ENCODE results near the gene SUN5. TPM values are rescaled to one million over a fixed set of nuclear protein-coding genes. Genes with fewer than 3 reads are reported as not detected.

SUN5 gene
- total and polyA plus RNA-seq, 2 donors (not counting 1 experiment from before 2014, with no cell fraction given): not detected

GRCh38 chr20:32969356-32970114 is 34.7 kb downstream of the SUN5 start:
- DNase-seq: no peak
- POLR2A ChIA-PET: no interaction called here
- intact Hi-C loops (cut with micrococcal nuclease): no loop called here

More at GRCh38 chr20:32969356-32970114, 34.7 kb downstream of the SUN5 start:
- TF ChIP-seq, protein P1, sequence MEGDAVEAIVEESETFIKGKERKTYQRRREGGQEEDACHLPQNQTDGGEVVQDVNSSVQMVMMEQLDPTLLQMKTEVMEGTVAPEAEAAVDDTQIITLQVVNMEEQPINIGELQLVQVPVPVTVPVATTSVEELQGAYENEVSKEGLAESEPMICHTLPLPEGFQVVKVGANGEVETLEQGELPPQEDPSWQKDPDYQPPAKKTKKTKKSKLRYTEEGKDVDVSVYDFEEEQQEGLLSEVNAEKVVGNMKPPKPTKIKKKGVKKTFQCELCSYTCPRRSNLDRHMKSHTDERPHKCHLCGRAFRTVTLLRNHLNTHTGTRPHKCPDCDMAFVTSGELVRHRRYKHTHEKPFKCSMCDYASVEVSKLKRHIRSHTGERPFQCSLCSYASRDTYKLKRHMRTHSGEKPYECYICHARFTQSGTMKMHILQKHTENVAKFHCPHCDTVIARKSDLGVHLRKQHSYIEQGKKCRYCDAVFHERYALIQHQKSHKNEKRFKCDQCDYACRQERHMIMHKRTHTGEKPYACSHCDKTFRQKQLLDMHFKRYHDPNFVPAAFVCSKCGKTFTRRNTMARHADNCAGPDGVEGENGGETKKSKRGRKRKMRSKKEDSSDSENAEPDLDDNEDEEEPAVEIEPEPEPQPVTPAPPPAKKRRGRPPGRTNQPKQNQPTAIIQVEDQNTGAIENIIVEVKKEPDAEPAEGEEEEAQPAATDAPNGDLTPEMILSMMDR (IDR thresholded peaks at IDR 0.05): no peak
- TF ChIP-seq EZH2 (IDR thresholded peaks at IDR 0.05; ENCODE audit: borderline replicate concordance, insufficient read depth, low read depth, low read length, poor library complexity, severe bottlenecking): no peak
- CTCF ChIA-PET: no interaction called here
- H3K79me2 ChIP-seq (ENCODE audit: control insufficient read depth, insufficient read depth, low read length): no peaks in the 10 kb centered on the region
- peak overlapping the region; percentile 75 for H3K4me2 ChIP-seq (replicated peaks; ENCODE audit: low read depth, low read length, poor library complexity, severe bottlenecking)
- Mint-ChIP-seq H3K27ac (peak overlapping the region; percentile 80), H3K9me3 (ENCODE audit: insufficient read depth) (no peaks in the 10 kb centered on the region), H3K27me3 (no peaks in the 10 kb centered on the region), H3K4me3 (peak overlapping the region; percentile 8), H3K4me1 (peaks cover 26% of the 10 kb centered on the region)
- no peaks in the 10 kb centered on the region for H4K20me1 ChIP-seq (ENCODE audit: control insufficient read depth, insufficient read depth, low read length, poor library complexity, severe bottlenecking)
- H3K36me3 ChIP-seq (replicated peaks in 1 of 2; ENCODE audit: control extremely low read depth in 1 of 2, control insufficient read depth in 1 of 2, extremely low read depth in 1 of 2, insufficient read depth in 2 of 2, low read length in 1 of 2): no peaks in the 10 kb centered on the region
- ATAC-seq (ENCODE audit: low read depth): no peak
- peaks cover 53 to 79% of the 10 kb centered on the region in 2 donors for H3K4me1 ChIP-seq (ENCODE audit: control insufficient read depth in 2 of 2, insufficient read depth in 2 of 2, low read length in 2 of 2)
- H3K27ac ChIP-seq (ENCODE audit: low read length in 2 of 2): peak overlapping the region in 1 of 2 donors; percentile 99
- H3K27me3 ChIP-seq (replicated peaks in 1 of 4; ENCODE audit: control extremely low read depth in 1 of 4, control insufficient read depth in 3 of 4, insufficient read depth in 4 of 4, low read length in 3 of 4): no peaks in the 10 kb centered on the region
- 92% methylated on average over 10 of the region's 13 CpGs for WGBS (ENCODE audit: insufficient coverage)
- no peak overlapping the region for H3K4me3 ChIP-seq (ENCODE audit: control extremely low read depth in 1 of 5, extremely low read depth in 1 of 5, insufficient read depth in 1 of 5, low read depth in 2 of 5, low read length in 4 of 5)
- H3K9me3 ChIP-seq (ENCODE audit: control extremely low read depth in 1 of 3, control insufficient read depth in 2 of 3, insufficient read depth in 1 of 3, low read length in 2 of 3): peaks cover 0 to 22% (median 0%) of the 10 kb centered on the region in 3 donors
- H2AFZ ChIP-seq (ENCODE audit: insufficient read depth, low read depth, low read length, poor library complexity, severe bottlenecking): no peak overlapping the region
- H3K9ac ChIP-seq (ENCODE audit: low read length): no peak overlapping the region

Measured in B cell (primary cell).